Measurements from ENCODE around the gene RPRM.
"Not testable (repeated sequence)": the region's sequence is repeated elsewhere in the genome, so short reads cannot be mapped to it uniquely, and the experiment has no call there.

Gene RPRM

GRCh38 chr2:153455403-153455802 is 23.2 kb downstream of the RPRM start:
- DNase-seq = no peak

GRCh38 chr2:153451611-153452010 is 27.0 kb downstream of the RPRM start:
- no peak for DNase-seq

- no peak for DNase-seq
Observed at GRCh38 chr2:153443106-153443505, 35.5 kb downstream of the RPRM start.

GRCh38 chr2:153442616-153443015 is 35.9 kb downstream of the RPRM start:
- DNase-seq = not testable (repeated sequence)

GRCh38 chr2:153440090-153440489 is 38.5 kb downstream of the RPRM start:
- DNase-seq = not testable (repeated sequence)

DNA sequence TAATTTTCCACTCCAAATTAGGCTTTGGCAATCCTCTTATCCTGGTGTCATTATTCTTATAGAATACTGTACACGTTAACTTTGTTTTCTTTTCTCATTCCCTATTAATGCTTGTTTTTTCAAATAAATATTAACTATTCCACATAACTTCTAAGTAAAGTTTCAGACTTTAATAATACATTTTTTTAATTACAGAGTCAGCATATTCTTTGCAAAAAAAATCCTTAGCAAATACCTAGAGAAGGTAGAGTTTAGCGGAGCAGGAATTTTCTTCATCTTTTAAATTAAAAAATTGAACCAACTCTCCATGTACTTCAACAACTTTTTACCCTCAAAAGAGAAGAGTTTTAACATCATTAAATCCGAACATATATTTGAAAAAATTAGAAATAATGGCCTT is 45.2 kb downstream of the RPRM start:
- DNase-seq = no peak

DNA sequence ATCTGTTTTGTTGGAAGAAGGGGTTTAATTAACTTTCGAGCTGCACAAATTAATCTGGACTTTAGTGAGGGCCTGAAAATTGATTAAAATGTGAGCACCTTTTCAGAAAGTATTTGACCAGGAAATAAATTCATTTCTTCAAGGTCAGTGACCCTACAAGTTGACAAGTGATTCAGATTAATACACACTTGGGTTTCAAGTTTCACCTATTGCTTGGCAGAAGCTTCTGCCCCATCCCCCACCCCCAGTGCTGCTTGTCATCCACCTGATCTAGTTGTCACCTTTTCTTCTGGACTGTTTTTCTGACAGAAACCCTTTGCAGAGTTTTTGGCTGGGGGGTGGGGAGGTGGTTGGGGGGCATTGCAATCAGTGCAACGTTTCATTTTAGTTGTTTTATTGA is 46.2 kb downstream of the RPRM start:
- DNase-seq = no peak

- no peak for DNase-seq
Observed at GRCh38 chr2:153431114-153431513, 47.4 kb downstream of the RPRM start.
